ENCODE data around the gene ARID2. TPM values are rescaled to one million over a fixed set of nuclear protein-coding genes. Genes with fewer than 3 reads are reported as not detected.

Gene ARID2
- total and polyA plus RNA-seq, 2 experiments from 2014 or later: 26.5 to 54.9 TPM

DNA sequence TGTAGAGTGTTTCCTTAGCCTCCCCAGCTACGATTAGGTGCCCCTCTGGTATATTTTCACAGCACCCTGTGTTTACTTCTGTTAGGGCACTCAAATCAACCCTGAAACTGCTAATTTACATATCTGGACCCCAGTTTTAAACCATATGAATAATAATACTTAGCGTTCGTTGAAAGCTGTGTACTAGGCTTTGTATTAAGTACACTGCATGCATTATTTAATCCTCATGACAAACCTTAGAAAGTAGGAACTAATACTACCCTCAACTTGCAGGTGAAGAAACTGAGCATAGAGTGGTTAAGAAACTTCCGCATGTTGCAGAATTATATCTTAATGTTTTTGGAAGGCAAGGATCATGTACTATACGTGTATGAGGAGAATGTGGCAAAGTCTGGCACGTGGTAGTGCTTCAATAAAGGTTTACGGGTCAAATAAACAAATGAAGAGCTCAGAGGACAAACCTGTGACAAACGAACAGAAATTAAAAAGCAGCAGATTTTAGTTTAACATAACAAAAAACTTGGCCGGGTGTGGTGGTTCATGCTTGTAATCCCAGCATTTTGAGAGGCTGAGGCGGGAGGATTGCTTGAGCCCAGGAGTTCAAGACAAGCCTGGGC lies 22.2 kb upstream of the ARID2 start (continued):
- TF ChIP-seq, protein P1, sequence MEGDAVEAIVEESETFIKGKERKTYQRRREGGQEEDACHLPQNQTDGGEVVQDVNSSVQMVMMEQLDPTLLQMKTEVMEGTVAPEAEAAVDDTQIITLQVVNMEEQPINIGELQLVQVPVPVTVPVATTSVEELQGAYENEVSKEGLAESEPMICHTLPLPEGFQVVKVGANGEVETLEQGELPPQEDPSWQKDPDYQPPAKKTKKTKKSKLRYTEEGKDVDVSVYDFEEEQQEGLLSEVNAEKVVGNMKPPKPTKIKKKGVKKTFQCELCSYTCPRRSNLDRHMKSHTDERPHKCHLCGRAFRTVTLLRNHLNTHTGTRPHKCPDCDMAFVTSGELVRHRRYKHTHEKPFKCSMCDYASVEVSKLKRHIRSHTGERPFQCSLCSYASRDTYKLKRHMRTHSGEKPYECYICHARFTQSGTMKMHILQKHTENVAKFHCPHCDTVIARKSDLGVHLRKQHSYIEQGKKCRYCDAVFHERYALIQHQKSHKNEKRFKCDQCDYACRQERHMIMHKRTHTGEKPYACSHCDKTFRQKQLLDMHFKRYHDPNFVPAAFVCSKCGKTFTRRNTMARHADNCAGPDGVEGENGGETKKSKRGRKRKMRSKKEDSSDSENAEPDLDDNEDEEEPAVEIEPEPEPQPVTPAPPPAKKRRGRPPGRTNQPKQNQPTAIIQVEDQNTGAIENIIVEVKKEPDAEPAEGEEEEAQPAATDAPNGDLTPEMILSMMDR (conservative IDR thresholded peaks at IDR 0.05; ENCODE audit: low read depth in 2 of 2): no peak
- TF ChIP-seq ZNF331 (CRISPR knock-in tag; IDR thresholded peaks at IDR 0.05; ENCODE audit: low read depth) (no peak), EZH2phosphoT487 (IDR thresholded peaks at IDR 0.05; ENCODE audit: unreplicated experiment) (no peak), CREB1 (CRISPR knock-in tag; IDR thresholded peaks at IDR 0.05; ENCODE audit: low read depth) (no peak), STAT1 (IDR thresholded peaks at IDR 0.05; ENCODE audit: unreplicated experiment) (no peak), JUNB (IDR thresholded peaks at IDR 0.05; ENCODE audit: unreplicated experiment) (no peak), NANOG (IDR thresholded peaks at IDR 0.05; ENCODE audit: borderline replicate concordance) (no peak), ZNF114 (CRISPR knock-in tag; IDR thresholded peaks at IDR 0.05) (no peak)
- TF ChIP-seq, protein P2, sequence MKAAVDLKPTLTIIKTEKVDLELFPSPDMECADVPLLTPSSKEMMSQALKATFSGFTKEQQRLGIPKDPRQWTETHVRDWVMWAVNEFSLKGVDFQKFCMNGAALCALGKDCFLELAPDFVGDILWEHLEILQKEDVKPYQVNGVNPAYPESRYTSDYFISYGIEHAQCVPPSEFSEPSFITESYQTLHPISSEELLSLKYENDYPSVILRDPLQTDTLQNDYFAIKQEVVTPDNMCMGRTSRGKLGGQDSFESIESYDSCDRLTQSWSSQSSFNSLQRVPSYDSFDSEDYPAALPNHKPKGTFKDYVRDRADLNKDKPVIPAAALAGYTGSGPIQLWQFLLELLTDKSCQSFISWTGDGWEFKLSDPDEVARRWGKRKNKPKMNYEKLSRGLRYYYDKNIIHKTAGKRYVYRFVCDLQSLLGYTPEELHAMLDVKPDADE (IDR thresholded peaks at IDR 0.05): no peak
- TF ChIP-seq, protein P3, sequence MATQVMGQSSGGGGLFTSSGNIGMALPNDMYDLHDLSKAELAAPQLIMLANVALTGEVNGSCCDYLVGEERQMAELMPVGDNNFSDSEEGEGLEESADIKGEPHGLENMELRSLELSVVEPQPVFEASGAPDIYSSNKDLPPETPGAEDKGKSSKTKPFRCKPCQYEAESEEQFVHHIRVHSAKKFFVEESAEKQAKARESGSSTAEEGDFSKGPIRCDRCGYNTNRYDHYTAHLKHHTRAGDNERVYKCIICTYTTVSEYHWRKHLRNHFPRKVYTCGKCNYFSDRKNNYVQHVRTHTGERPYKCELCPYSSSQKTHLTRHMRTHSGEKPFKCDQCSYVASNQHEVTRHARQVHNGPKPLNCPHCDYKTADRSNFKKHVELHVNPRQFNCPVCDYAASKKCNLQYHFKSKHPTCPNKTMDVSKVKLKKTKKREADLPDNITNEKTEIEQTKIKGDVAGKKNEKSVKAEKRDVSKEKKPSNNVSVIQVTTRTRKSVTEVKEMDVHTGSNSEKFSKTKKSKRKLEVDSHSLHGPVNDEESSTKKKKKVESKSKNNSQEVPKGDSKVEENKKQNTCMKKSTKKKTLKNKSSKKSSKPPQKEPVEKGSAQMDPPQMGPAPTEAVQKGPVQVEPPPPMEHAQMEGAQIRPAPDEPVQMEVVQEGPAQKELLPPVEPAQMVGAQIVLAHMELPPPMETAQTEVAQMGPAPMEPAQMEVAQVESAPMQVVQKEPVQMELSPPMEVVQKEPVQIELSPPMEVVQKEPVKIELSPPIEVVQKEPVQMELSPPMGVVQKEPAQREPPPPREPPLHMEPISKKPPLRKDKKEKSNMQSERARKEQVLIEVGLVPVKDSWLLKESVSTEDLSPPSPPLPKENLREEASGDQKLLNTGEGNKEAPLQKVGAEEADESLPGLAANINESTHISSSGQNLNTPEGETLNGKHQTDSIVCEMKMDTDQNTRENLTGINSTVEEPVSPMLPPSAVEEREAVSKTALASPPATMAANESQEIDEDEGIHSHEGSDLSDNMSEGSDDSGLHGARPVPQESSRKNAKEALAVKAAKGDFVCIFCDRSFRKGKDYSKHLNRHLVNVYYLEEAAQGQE (IDR thresholded peaks at IDR 0.05; ENCODE audit: unreplicated experiment): no peak

DNA sequence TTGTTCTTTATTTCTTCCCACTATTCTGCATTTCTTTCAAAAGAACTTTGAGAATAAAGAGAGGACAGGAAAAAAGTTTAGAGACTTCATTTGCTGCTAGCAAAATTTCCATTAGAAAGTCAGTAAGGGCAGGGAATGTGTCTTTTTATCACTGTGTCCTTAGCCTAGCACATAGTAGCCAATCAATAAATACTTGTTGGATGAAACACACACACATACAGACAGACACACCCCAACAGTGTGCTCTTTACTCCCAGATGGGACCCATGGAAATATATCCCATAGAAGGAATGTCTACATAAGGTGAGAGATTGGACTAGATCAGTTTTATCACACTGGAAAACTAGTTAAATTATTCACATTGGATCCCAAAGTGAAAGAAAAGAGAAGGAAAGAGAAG lies 21.1 kb upstream of the ARID2 start:
- Mint-ChIP-seq H3K27me3 (ENCODE audit: insufficient read depth, low read depth, poor library complexity) (no peaks in the 10 kb centered on the region), H3K27ac (no peak overlapping the region), H3K4me3 (no peak overlapping the region), H3K36me3 (ENCODE audit: low read depth) (no peaks in the 10 kb centered on the region), H3K9me3 (no peaks in the 10 kb centered on the region), H3K4me1 (peaks cover 14% of the 10 kb centered on the region; the same call in 2 of the 3 replicates)
- no peaks in the 10 kb centered on the region for H3K36me3 ChIP-seq (ENCODE audit: insufficient read depth)
- no peak overlapping the region for H3K4me3 ChIP-seq
- no peak overlapping the region for H3K27ac ChIP-seq (ENCODE audit: low read depth)
- H3K27me3 ChIP-seq (ENCODE audit: insufficient read depth): no peaks in the 10 kb centered on the region
- H2AFZ ChIP-seq: no peak overlapping the region
- DNase-seq (ENCODE audit: low spot score): no peak
- H3K79me2 ChIP-seq (replicated peaks; ENCODE audit: insufficient read depth): no peaks in the 10 kb centered on the region
- H3K4me2 ChIP-seq: no peak overlapping the region
- H3K4me1 ChIP-seq (ENCODE audit: insufficient read depth): peaks cover 18% of the 10 kb centered on the region
- no peak for ATAC-seq
- H4K20me1 ChIP-seq (replicated peaks; ENCODE audit: insufficient read depth): no peaks in the 10 kb centered on the region
- H3K9me2 ChIP-seq (ENCODE audit: insufficient read depth): peaks cover 7% of the 10 kb centered on the region; the same call in 1 of the 2 replicates
- H3F3A ChIP-seq (replicated peaks; ENCODE audit: low read depth): no peaks in the 10 kb centered on the region
- no peak for TF ChIP-seq JUNB (IDR thresholded peaks at IDR 0.05; ENCODE audit: unreplicated experiment)
- no peak for TF ChIP-seq ZNF114 (CRISPR knock-in tag; IDR thresholded peaks at IDR 0.05)
- TF ChIP-seq, protein P2 (IDR thresholded peaks at IDR 0.05): no peak
- TF ChIP-seq, protein P4, sequence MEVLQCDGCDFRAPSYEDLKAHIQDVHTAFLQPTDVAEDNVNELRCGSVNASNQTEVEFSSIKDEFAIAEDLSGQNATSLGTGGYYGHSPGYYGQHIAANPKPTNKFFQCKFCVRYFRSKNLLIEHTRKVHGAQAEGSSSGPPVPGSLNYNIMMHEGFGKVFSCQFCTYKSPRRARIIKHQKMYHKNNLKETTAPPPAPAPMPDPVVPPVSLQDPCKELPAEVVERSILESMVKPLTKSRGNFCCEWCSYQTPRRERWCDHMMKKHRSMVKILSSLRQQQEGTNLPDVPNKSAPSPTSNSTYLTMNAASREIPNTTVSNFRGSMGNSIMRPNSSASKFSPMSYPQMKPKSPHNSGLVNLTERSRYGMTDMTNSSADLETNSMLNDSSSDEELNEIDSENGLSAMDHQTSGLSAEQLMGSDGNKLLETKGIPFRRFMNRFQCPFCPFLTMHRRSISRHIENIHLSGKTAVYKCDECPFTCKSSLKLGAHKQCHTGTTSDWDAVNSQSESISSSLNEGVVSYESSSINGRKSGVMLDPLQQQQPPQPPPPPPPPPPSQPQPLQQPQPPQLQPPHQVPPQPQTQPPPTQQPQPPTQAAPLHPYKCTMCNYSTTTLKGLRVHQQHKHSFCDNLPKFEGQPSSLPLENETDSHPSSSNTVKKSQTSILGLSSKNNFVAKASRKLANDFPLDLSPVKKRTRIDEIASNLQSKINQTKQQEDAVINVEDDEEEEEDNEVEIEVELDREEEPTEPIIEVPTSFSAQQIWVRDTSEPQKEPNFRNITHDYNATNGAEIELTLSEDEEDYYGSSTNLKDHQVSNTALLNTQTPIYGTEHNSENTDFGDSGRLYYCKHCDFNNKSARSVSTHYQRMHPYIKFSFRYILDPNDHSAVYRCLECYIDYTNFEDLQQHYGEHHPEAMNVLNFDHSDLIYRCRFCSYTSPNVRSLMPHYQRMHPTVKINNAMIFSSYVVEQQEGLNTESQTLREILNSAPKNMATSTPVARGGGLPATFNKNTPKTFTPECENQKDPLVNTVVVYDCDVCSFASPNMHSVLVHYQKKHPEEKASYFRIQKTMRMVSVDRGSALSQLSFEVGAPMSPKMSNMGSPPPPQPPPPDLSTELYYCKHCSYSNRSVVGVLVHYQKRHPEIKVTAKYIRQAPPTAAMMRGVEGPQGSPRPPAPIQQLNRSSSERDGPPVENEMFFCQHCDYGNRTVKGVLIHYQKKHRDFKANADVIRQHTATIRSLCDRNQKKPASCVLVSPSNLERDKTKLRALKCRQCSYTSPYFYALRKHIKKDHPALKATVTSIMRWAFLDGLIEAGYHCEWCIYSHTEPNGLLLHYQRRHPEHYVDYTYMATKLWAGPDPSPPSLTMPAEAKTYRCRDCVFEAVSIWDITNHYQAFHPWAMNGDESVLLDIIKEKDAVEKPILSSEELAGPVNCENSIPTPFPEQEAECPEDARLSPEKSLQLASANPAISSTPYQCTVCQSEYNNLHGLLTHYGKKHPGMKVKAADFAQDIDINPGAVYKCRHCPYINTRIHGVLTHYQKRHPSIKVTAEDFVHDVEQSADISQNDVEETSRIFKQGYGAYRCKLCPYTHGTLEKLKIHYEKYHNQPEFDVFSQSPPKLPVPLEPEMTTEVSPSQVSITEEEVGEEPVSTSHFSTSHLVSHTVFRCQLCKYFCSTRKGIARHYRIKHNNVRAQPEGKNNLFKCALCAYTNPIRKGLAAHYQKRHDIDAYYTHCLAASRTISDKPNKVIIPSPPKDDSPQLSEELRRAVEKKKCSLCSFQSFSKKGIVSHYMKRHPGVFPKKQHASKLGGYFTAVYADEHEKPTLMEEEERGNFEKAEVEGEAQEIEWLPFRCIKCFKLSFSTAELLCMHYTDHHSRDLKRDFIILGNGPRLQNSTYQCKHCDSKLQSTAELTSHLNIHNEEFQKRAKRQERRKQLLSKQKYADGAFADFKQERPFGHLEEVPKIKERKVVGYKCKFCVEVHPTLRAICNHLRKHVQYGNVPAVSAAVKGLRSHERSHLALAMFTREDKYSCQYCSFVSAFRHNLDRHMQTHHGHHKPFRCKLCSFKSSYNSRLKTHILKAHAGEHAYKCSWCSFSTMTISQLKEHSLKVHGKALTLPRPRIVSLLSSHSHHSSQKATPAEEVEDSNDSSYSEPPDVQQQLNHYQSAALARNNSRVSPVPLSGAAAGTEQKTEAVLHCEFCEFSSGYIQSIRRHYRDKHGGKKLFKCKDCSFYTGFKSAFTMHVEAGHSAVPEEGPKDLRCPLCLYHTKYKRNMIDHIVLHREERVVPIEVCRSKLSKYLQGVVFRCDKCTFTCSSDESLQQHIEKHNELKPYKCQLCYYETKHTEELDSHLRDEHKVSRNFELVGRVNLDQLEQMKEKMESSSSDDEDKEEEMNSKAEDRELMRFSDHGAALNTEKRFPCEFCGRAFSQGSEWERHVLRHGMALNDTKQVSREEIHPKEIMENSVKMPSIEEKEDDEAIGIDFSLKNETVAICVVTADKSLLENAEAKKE (CRISPR knock-in tag; IDR thresholded peaks at IDR 0.05): no peak
